GM21786 (cell line): ENCODE measurements around the gene SASH1.
A peak's percentile ranks its signal among the peaks of the same experiment; 100 is the strongest.
"Not testable (repeated sequence)": the region's sequence is repeated elsewhere in the genome, so short reads cannot be mapped to it uniquely, and the experiment has no call there.

Experiments used
- ATAC-seq: cut with Tn5 transposase; IDR thresholded peaks from one replicate; pipeline ENCODE4 v1.9.1; 2021; ENCODE audit not compliant: unreplicated experiment

Gene SASH1

DNA sequence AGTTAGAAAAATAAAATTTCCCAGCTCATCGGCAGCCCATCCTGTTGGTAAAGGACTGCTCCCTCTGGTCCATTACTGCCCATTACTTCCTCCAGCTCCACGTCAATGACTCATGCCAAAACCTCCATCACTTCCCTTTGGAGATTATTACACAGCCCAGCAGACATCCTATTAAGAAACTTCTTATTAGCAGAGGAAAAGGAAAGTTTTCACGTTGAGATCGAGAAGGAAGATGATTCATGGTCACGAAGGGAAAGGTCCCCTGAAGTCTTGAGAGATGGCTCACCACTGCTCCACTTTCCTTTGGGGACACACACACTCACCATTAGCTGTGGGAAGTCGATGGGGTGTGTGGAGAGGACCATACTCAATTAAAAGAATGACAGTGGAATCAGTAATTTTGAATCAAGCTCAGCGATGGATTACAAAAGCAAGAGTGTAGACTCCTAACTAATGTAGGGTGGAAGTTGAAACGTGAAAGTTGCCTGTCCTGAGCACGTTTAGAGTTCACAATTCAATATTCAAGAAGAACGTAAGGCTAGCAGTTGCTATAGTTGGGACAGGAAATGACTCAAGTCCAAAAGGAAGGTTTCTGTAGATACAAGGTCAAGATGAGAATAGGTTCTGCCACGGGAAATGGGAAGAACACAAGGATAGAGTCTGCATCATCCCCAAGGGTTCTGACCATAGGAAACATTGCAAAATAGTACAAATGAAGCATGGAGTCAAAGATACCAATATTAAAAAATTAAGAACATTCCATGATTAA lies 21.6 kb downstream of the SASH1 start:
- ATAC-seq: no peak

- ATAC-seq: no peak
Observed at GRCh38 chr6:148365041-148365440, 22.4 kb downstream of the SASH1 start.

GRCh38 chr6:148367411-148368024 lies 24.9 kb downstream of the SASH1 start:
- peak; percentile 53 for ATAC-seq

DNA sequence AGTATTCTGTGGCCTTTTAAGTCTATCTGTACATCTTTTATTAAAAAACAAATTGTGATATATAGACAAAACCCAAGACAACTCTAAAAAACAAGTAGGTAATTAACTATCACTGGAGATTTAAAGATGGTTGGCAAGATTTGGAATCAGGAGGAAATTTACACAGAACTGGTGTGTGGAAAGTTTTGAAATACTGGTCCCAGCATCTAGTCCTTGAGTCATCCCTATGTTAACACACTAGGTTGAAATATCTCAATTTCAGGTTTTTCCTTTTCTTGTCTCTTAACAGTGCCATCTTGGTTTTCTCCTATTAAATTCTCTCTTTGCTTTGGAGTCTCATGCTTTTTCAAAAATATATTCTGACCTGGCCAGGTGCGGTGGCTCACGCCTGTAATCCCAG lies 27.5 kb downstream of the SASH1 start:
- no peak for ATAC-seq

DNA sequence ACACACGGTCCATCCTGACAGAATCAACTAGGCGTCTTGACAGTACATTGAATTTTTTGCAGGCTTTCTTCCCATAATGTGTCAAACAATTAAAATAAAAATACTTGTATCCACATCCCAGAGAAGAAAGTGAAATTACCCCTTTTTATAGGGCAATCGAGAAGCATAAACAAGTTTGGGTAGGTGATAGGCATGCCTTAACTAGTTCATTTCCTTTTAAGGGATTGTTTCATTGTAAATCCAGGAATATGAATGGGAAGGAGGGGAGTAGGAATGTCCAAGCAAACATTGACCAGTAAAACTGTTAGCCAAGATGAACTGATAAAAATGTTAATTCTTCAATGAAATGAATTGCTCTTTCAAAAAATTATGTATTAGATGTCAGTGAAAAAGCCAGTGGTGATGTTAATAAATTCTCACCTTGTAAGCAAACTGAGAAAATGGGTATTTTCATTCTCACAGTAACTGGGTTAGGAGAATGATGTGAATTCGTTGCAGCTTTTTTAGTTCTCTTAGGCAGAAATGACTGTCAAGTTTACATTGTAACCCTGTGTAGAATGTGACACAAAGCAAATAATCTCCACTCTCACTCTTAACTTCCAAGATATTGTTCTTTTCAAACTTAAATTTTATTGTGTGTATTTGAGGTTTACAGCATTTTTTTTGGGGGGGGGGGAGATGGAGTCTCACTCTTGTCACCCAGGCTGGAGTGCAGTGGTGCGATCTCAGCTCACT lies 31.6 kb downstream of the SASH1 start:
- ATAC-seq: no peak

- no peak for ATAC-seq
Observed at GRCh38 chr6:148375401-148375800, 32.8 kb downstream of the SASH1 start.

- no peak for ATAC-seq
Observed at GRCh38 chr6:148379481-148379880, 36.8 kb downstream of the SASH1 start.

GRCh38 chr6:148379966-148380713 lies 37.5 kb downstream of the SASH1 start:
- ATAC-seq: no peak

- not testable (repeated sequence) for ATAC-seq
Observed at GRCh38 chr6:148382051-148382450, 39.4 kb downstream of the SASH1 start.

DNA sequence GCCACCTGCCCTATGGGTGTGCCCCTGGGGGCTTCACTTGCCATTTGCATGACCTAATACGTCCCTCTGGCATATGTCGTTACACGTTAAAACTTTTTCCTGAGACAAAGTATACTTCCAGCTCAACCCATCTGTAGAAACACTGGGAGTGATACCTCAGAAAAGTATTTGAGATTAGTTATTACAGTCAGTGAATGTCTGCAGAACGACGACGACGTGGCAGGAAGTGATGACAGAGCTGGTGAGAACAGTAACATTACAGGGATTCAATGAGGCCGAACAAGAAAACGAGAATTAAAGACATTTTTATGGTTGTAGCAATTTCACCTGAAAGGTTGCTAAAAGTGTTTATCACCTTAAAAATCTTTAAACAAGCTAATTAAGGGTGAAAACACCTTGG lies 40.2 kb downstream of the SASH1 start:
- ATAC-seq: no peak

- no peak for ATAC-seq
Observed at GRCh38 chr6:148383658-148384368, 41.2 kb downstream of the SASH1 start.

GRCh38 chr6:148385379-148385778 lies 42.7 kb downstream of the SASH1 start:
- ATAC-seq: no peak

DNA sequence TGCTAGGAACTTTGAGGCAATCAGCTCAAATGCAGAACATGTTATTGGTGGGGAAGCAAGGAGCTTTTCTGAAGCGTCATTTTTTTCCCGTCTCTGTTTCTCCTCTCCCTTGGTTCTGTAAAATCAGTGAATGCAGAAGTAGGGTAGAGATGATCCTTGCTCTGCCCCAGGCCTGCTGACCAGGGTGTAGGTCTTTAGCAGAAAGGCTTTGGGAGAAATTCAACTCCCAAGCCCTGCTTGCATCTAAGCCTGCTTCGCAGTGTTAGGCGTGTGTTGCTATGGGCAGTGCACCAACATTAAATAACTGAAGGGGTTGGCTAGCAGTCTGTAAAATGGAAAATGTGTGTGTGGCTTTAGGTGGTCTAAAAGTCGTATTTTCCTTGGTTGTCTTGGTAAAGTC lies 45.9 kb downstream of the SASH1 start:
- no peak for ATAC-seq

DNA sequence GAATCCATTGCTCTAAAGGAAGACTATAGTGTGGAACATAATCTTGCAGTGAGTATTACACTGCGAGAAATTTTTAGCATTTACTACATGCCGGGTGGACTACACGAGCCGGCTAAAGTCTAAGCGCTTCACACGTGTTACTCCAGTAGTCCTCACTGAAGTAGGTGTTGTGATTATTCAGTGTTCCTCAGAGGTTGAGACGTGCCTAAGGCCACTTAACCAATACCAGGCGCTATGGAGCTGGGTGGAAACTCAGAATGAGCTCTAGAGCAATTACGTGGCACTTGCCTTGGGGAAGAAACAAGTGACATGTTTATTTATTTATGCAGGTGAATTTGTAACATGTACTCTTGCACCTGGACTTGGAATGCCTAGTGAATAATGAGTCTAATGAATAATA lies 46.4 kb downstream of the SASH1 start:
- ATAC-seq: no peak

DNA sequence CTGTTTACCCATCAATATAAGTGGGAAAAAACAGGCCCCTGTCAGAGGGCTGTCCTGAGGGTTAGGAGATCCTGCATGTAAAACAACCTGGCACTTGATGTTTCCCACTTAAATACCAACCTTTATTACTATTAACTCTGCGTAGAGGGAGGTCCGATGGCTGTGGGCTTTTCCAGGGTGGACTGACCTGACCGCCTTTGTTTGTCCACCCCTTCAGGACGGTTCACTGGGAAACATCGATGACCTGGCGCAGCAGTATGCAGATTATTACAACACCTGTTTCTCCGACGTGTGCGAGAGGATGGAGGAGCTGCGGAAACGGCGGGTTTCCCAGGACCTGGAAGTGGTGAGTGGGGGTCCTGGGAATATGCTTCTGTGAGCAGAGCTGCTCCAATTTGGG lies 47.3 kb downstream of the SASH1 start:
- ATAC-seq: no peak

DNA sequence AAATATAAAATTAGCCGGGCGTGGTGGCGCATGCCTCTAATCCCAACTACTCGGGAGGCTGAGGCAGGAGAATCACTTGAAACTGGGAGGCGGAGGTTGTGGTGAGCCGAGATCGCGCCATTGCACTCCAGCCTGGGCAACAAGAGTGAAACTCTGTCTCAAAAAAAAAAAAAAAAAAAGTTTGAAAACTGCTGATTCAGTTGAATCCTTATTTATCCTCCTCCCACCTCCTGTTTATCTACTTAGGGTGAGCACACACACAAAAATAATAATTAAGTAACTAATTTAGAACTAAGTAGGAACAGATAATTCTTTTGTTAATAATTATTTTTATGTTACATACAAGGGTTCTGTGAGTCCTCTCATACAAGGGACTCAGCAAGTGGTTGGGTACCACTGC lies 49.5 kb downstream of the SASH1 start:
- not testable (repeated sequence) for ATAC-seq

DNA sequence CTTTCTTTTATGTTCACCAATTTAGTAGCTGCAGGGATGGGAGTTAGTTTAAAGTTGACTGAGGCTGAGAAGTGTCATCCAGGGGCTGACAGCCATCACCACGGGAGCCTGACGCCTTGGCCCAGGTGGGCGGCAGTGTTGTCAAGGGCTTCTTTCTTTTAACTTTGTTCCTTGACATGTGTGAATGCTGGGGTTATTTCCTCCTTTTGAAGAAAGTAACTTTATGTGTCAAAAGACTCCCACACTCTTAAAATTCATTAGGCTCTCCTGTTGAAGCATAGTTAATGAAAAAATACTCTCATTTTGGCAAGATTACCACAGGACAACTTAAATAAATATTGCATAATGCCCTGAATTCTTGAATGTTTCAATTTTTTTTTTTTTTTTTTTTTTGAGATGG lies 50.0 kb downstream of the SASH1 start:
- ATAC-seq: no peak

DNA sequence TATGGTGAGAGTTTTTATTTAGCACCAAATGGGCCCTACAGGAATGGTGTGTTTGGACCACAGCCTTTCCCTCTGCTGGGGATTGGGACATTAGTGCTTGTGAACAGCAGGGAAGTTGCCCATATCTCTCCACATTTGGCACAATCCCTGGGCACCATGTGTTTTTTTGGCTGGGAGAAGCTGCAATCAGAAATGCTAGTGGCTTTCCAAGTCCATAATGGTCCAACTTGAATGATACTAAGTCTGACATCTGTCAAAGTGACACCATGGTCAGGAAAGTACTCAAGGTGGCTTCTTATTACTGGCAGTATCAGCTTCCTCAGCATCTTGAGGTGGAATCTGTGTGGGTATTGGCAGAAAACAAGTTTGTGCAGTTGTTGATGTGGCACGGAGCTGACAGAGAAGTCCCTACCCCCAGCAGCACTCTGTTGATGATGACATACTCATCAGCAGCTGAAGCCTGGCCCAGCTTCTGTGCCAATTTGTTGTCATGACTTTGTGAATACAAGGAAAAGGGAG lies 53.0 kb downstream of the SASH1 start:
- ATAC-seq: no peak

DNA sequence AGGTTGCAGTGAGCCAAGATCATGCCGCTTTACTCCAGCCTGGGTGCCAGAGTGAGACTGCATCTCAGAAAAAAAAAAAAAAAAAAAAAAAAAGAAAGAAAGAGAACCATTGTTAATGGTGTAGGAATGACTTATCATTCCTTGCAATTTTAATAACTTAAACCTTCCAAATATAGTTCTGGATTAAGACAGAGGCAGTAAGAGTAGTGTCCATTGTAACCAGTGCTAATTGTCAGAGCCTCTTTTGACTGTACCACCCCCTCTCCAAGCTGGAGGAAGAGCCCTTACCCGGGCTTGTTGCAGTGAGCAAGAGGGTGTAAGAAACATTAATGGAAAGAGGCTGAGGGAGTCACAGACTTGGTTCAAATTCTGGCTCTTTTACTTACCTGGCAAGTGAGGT lies 53.8 kb downstream of the SASH1 start:
- ATAC-seq: no peak

- ATAC-seq: no peak
Observed at GRCh38 chr6:148396926-148397325, 54.3 kb downstream of the SASH1 start.

GRCh38 chr6:148398244-148398643 lies 55.6 kb downstream of the SASH1 start:
- ATAC-seq: no peak
